GM21360 (cell line): Measurements from ENCODE around the gene MED26.

Source experiments
- ATAC-seq: cut with Tn5 transposase; IDR thresholded peaks from one replicate; pipeline ENCODE4 v1.9.1; 2021; ENCODE audit warnings: mild to moderate bottlenecking, moderate library complexity; ENCODE audit not compliant: unreplicated experiment

The MED26 gene

GRCh38 chr19:16618248-16618647, 9.8 kb downstream of the MED26 start:
- ATAC-seq = no peak

- ATAC-seq = no peak
Measured at GRCh38 chr19:16615808-16616207, 12.2 kb downstream of the MED26 start.

GRCh38 chr19:16614941-16615340, 13.1 kb downstream of the MED26 start:
- ATAC-seq = no peak

- ATAC-seq = no peak
Measured at GRCh38 chr19:16613841-16614240, 14.2 kb downstream of the MED26 start.

- ATAC-seq = no peak
Measured at GRCh38 chr19:16612636-16613035, 15.4 kb downstream of the MED26 start.

GRCh38 chr19:16611121-16611520, 16.9 kb downstream of the MED26 start:
- no peak for ATAC-seq

- ATAC-seq = no peak
Measured at GRCh38 chr19:16609511-16610200, 18.3 kb downstream of the MED26 start.

- ATAC-seq = no peak
Measured at GRCh38 chr19:16608290-16608739, 19.7 kb downstream of the MED26 start.

GRCh38 chr19:16607819-16608218, 20.2 kb downstream of the MED26 start:
- ATAC-seq = no peak

GRCh38 chr19:16605553-16605994, 22.4 kb downstream of the MED26 start:
- ATAC-seq = no peak

GRCh38 chr19:16605115-16605514, 22.9 kb downstream of the MED26 start:
- no peak for ATAC-seq

GRCh38 chr19:16604615-16605014, 23.4 kb downstream of the MED26 start:
- no peak for ATAC-seq

GRCh38 chr19:16603090-16603489, 24.9 kb downstream of the MED26 start:
- ATAC-seq = no peak

- ATAC-seq = no peak
Measured at GRCh38 chr19:16601378-16602052, 26.5 kb downstream of the MED26 start.

GRCh38 chr19:16600824-16601223, 27.2 kb downstream of the MED26 start:
- ATAC-seq = no peak

GRCh38 chr19:16599655-16600346, 28.2 kb downstream of the MED26 start:
- no peak for ATAC-seq

GRCh38 chr19:16598848-16599247, 29.2 kb downstream of the MED26 start:
- ATAC-seq = no peak

- ATAC-seq = no peak
Measured at GRCh38 chr19:16596399-16596798, 31.6 kb downstream of the MED26 start.

- ATAC-seq = no peak
Measured at GRCh38 chr19:16595097-16595496, 32.9 kb downstream of the MED26 start.

GRCh38 chr19:16594681-16595091, 33.3 kb downstream of the MED26 start:
- ATAC-seq = no peak

GRCh38 chr19:16594131-16594586, 33.8 kb downstream of the MED26 start:
- no peak for ATAC-seq

GRCh38 chr19:16593181-16593580, 34.8 kb downstream of the MED26 start:
- ATAC-seq = no peak
